Common myeloid progenitor, CD34-positive (primary cell): ENCODE data around the gene AMY1C.
A peak's percentile ranks its signal among the peaks of the same experiment; 100 is the strongest.

Source experiments
- CTCF ChIA-PET: fragments of 350-600 bp; sonication (Branson Sonifier 250); formaldehyde crosslinking; loops from one replicate; lab custom pipeline; 2021; ENCODE audit warnings: antibody characterized with exemption; lab: Charles Lee
- POLR2A ChIA-PET: fragments of 350-600 bp; sonication (Branson Sonifier 250); formaldehyde crosslinking; loops from one replicate; lab custom pipeline; 2021; ENCODE audit warnings: antibody characterized with exemption; lab: Charles Lee
- DNase-seq, 3 donors: peaks; one replicate each; pipeline versions ENCODE4 v3.0.0 to v3.0.0-alpha.2; 2013
- H3K27ac ChIP-seq, 2 experiments: 1 replicate in 1 of 2; 2 replicates in 1 of 2; pipeline ENCODE4 v1.7.0; 2013; ENCODE audit warnings: inconsistent platforms in 2 of 2, low read length in 2 of 2, mild to moderate bottlenecking in 2 of 2, low read depth in 1 of 2, moderate library complexity in 1 of 2; ENCODE audit not compliant: severe bottlenecking in 2 of 2, insufficient read depth in 1 of 2, poor library complexity in 1 of 2
- H3K27me3 ChIP-seq, 5 experiments: replicated peaks in 2 of 5; 1 replicate in 3 of 5; 2 replicates in 2 of 5; pipeline versions ENCODE4 v1.6.1 to v1.7.0; 2013; ENCODE audit warnings: low read length in 4 of 5, mild to moderate bottlenecking in 2 of 5, moderate library complexity in 2 of 5, inconsistent platforms in 1 of 5; ENCODE audit not compliant: insufficient read depth in 5 of 5, control insufficient read depth in 4 of 5
- H3K36me3 ChIP-seq, 4 experiments: 1 replicate in 2 of 4; 2 replicates in 2 of 4; pipeline versions ENCODE4 v1.6.1 to v1.7.0; 2013; ENCODE audit warnings: low read length in 3 of 4, control low read depth in 1 of 4, mild to moderate bottlenecking in 1 of 4; ENCODE audit not compliant: control insufficient read depth in 4 of 4, insufficient read depth in 4 of 4
- H3K4me1 ChIP-seq, 4 experiments: 1 replicate in 3 of 4; 2 replicates in 1 of 4; pipeline versions ENCODE4 v1.6.1 to v1.7.1; 2013; ENCODE audit warnings: low read length in 3 of 4, mild to moderate bottlenecking in 3 of 4, control low read depth in 1 of 4, inconsistent platforms in 1 of 4, moderate library complexity in 1 of 4; ENCODE audit not compliant: control insufficient read depth in 4 of 4, insufficient read depth in 4 of 4; ENCODE audit errors: control extremely low read depth in 1 of 4
- H3K4me3 ChIP-seq, 7 experiments: 1 replicate in 4 of 7; 2 replicates in 3 of 7; pipeline versions ENCODE4 v1.5.1 to v1.7.0; 2013; ENCODE audit warnings: mild to moderate bottlenecking in 7 of 7, low read length in 6 of 7, moderate library complexity in 6 of 7, inconsistent platforms in 2 of 7, low read depth in 2 of 7, control low read depth in 1 of 7; ENCODE audit not compliant: insufficient read depth in 4 of 7, control insufficient read depth in 1 of 7; ENCODE audit errors: extremely low read depth in 1 of 7
- H3K9me3 ChIP-seq, 5 experiments: 1 replicate in 4 of 5; 2 replicates in 1 of 5; pipeline versions ENCODE4 v1.6.1 to v1.7.1; 2013; ENCODE audit warnings: low read length in 4 of 5, mild to moderate bottlenecking in 2 of 5, inconsistent platforms in 1 of 5, low read depth in 1 of 5, moderate library complexity in 1 of 5; ENCODE audit not compliant: control insufficient read depth in 4 of 5, insufficient read depth in 2 of 5; ENCODE audit errors: control extremely low read depth in 1 of 5
- WGBS: methylation state at CpG from one replicate; pipeline ENCODE4 v1.1.5; 2013; ENCODE audit not compliant: insufficient coverage; 5-methylcytosine and 5-hydroxymethylcytosine counted together

The AMY1C gene

GRCh38 chr1:103783944-103784377 lies 34.3 kb downstream of the AMY1C start:
- ChIA-PET CTCF (no interaction called here), POLR2A (no interaction called here)
- H3K27me3 ChIP-seq = no peaks in the 10 kb centered on the region
- no CpG with 5 or more reads among the region's 4 CpGs for WGBS
- no peak overlapping the region for H3K27ac ChIP-seq
- H3K4me3 ChIP-seq = no peak overlapping the region
- no peaks in the 10 kb centered on the region for H3K9me3 ChIP-seq
- no peaks in the 10 kb centered on the region for H3K4me1 ChIP-seq
- H3K36me3 ChIP-seq = no peaks in the 10 kb centered on the region
- DNase-seq = peak in 2 of 3 donors; percentile 4 to 17

DNA sequence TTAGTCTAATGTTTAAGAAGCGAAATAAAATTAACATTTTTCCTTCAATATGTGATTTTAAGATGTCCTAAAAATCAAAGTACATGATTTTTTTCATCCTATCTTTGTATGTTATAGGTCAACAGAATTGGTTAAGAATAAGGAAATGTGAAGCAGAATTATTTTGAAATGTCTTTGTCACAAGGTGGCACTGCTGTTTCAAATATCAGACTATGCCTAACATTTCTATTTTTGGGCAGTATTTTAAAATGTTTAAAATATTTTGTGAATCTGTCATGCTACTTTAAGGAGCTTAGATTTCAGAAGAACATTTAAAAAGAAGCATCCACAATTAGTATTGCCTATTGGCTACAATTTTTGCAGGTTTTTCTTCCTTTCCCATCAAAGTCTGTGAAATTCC lies 38.7 kb downstream of the AMY1C start:
- ChIA-PET POLR2A (no interaction called here), CTCF (no interaction called here)
- Histone ChIP-seq H3K27ac (no peak overlapping the region), H3K4me1 (no peaks in the 10 kb centered on the region), H3K27me3 (no peaks in the 10 kb centered on the region), H3K4me3 (no peak overlapping the region), H3K9me3 (no peaks in the 10 kb centered on the region), H3K36me3 (no peaks in the 10 kb centered on the region)
- WGBS = no CpG with 5 or more reads among the region's 1 CpG
- peak; percentile 18 to 26 (median 20) for DNase-seq

GRCh38 chr1:103790172-103790571 lies 40.5 kb downstream of the AMY1C start:
- no peak overlapping the region for H3K4me3 ChIP-seq

More at GRCh38 chr1:103790172-103790571, 40.5 kb downstream of the AMY1C start:
- no peak for DNase-seq
- WGBS = no CpG with 5 or more reads among the region's 2 CpGs
- Histone ChIP-seq H3K27me3 (no peaks in the 10 kb centered on the region), H3K4me1 (no peaks in the 10 kb centered on the region), H3K9me3 (no peaks in the 10 kb centered on the region), H3K27ac (no peak overlapping the region), H3K36me3 (no peaks in the 10 kb centered on the region)
- ChIA-PET CTCF (no interaction called here), POLR2A (no interaction called here)
